ENCODE results near the gene ZNF391.
"Not testable (repeated sequence)": the region's sequence is repeated elsewhere in the genome, so short reads cannot be mapped to it uniquely, and the experiment has no call there.

The ZNF391 gene

GRCh38 chr6:27388293-27389197 lies at the start of gene ZNF391:
ZNF391 (plus strand) TSS chr6:27388759; CDS start chr6:27400371, 11,612 bp downstream.
- peak; percentile 76 for DNase-seq

GRCh38 chr6:27352850-27353249 lies 35.7 kb upstream of the ZNF391 start:
- DNase-seq = no peak

- DNase-seq = no peak
Observed at GRCh38 chr6:27358786-27359185, 29.8 kb upstream of the ZNF391 start.

GRCh38 chr6:27359231-27359630 lies 29.3 kb upstream of the ZNF391 start:
- no peak for DNase-seq

- no peak for DNase-seq
Observed at GRCh38 chr6:27368202-27368601, 20.4 kb upstream of the ZNF391 start.

- no peak for DNase-seq
Observed at GRCh38 chr6:27370391-27370790, 18.2 kb upstream of the ZNF391 start.

- peak; percentile 86 for DNase-seq
Observed at GRCh38 chr6:27374824-27375612, 13.5 kb upstream of the ZNF391 start.

GRCh38 chr6:27375613-27376079 lies 12.9 kb upstream of the ZNF391 start:
- peak; percentile 5 for DNase-seq

- not testable (repeated sequence) for DNase-seq
Observed at GRCh38 chr6:27378406-27378805, 10.2 kb upstream of the ZNF391 start.

- not testable (repeated sequence) for DNase-seq
Observed at GRCh38 chr6:27381001-27381400, 7.6 kb upstream of the ZNF391 start.

GRCh38 chr6:27383011-27383410 lies 5.5 kb upstream of the ZNF391 start:
- no peak for DNase-seq

- no peak for DNase-seq
Observed at GRCh38 chr6:27383481-27383880, 5.1 kb upstream of the ZNF391 start.

GRCh38 chr6:27392623-27393022 lies 4.1 kb downstream of the ZNF391 start:
- DNase-seq = no peak

GRCh38 chr6:27394073-27394472 lies 5.5 kb downstream of the ZNF391 start:
- DNase-seq = no peak

GRCh38 chr6:27400877-27401642 lies 12.5 kb downstream of the ZNF391 start:
- no peak for DNase-seq

- DNase-seq = no peak
Observed at GRCh38 chr6:27406085-27406484, 17.5 kb downstream of the ZNF391 start.

GRCh38 chr6:27407153-27407814 lies 18.7 kb downstream of the ZNF391 start:
- DNase-seq = no peak

- no peak for DNase-seq
Observed at GRCh38 chr6:27414300-27414699, 25.7 kb downstream of the ZNF391 start.

GRCh38 chr6:27414996-27415395 lies 26.4 kb downstream of the ZNF391 start:
- no peak for DNase-seq

- DNase-seq = no peak
Observed at GRCh38 chr6:27415898-27416297, 27.3 kb downstream of the ZNF391 start.

GRCh38 chr6:27419363-27419762 lies 30.8 kb downstream of the ZNF391 start:
- no peak for DNase-seq

GRCh38 chr6:27422651-27423332 lies 34.2 kb downstream of the ZNF391 start:
- DNase-seq = no peak
